Common myeloid progenitor, CD34-positive (primary cell): ENCODE measurements around the gene DOCK1.
A peak's percentile ranks its signal among the peaks of the same experiment; 100 is the strongest.

Experiments used
- CTCF ChIA-PET: fragments of 350-600 bp; sonication (Branson Sonifier 250); formaldehyde crosslinking; loops from one replicate; lab custom pipeline; 2021; ENCODE audit warnings: antibody characterized with exemption; lab: Charles Lee
- POLR2A ChIA-PET: fragments of 350-600 bp; sonication (Branson Sonifier 250); formaldehyde crosslinking; loops from one replicate; lab custom pipeline; 2021; ENCODE audit warnings: antibody characterized with exemption; lab: Charles Lee
- DNase-seq, 3 donors: peaks; one replicate each; pipeline versions ENCODE4 v3.0.0 to v3.0.0-alpha.2; 2013
- H3K27ac ChIP-seq, 2 experiments: 1 replicate in 1 of 2; 2 replicates in 1 of 2; pipeline ENCODE4 v1.7.0; 2013; ENCODE audit warnings: inconsistent platforms in 2 of 2, low read length in 2 of 2, mild to moderate bottlenecking in 2 of 2, low read depth in 1 of 2, moderate library complexity in 1 of 2; ENCODE audit not compliant: severe bottlenecking in 2 of 2, insufficient read depth in 1 of 2, poor library complexity in 1 of 2
- H3K27me3 ChIP-seq, 5 experiments: replicated peaks in 2 of 5; 1 replicate in 3 of 5; 2 replicates in 2 of 5; pipeline versions ENCODE4 v1.6.1 to v1.7.0; 2013; ENCODE audit warnings: low read length in 4 of 5, mild to moderate bottlenecking in 2 of 5, moderate library complexity in 2 of 5, inconsistent platforms in 1 of 5; ENCODE audit not compliant: insufficient read depth in 5 of 5, control insufficient read depth in 4 of 5
- H3K36me3 ChIP-seq, 4 experiments: 1 replicate in 2 of 4; 2 replicates in 2 of 4; pipeline versions ENCODE4 v1.6.1 to v1.7.0; 2013; ENCODE audit warnings: low read length in 3 of 4, control low read depth in 1 of 4, mild to moderate bottlenecking in 1 of 4; ENCODE audit not compliant: control insufficient read depth in 4 of 4, insufficient read depth in 4 of 4
- H3K4me1 ChIP-seq, 4 experiments: 1 replicate in 3 of 4; 2 replicates in 1 of 4; pipeline versions ENCODE4 v1.6.1 to v1.7.1; 2013; ENCODE audit warnings: low read length in 3 of 4, mild to moderate bottlenecking in 3 of 4, control low read depth in 1 of 4, inconsistent platforms in 1 of 4, moderate library complexity in 1 of 4; ENCODE audit not compliant: control insufficient read depth in 4 of 4, insufficient read depth in 4 of 4; ENCODE audit errors: control extremely low read depth in 1 of 4
- H3K4me3 ChIP-seq, 7 experiments: 1 replicate in 4 of 7; 2 replicates in 3 of 7; pipeline versions ENCODE4 v1.5.1 to v1.7.0; 2013; ENCODE audit warnings: mild to moderate bottlenecking in 7 of 7, low read length in 6 of 7, moderate library complexity in 6 of 7, inconsistent platforms in 2 of 7, low read depth in 2 of 7, control low read depth in 1 of 7; ENCODE audit not compliant: insufficient read depth in 4 of 7, control insufficient read depth in 1 of 7; ENCODE audit errors: extremely low read depth in 1 of 7
- H3K9me3 ChIP-seq, 5 experiments: 1 replicate in 4 of 5; 2 replicates in 1 of 5; pipeline versions ENCODE4 v1.6.1 to v1.7.1; 2013; ENCODE audit warnings: low read length in 4 of 5, mild to moderate bottlenecking in 2 of 5, inconsistent platforms in 1 of 5, low read depth in 1 of 5, moderate library complexity in 1 of 5; ENCODE audit not compliant: control insufficient read depth in 4 of 5, insufficient read depth in 2 of 5; ENCODE audit errors: control extremely low read depth in 1 of 5
- WGBS: methylation state at CpG from one replicate; pipeline ENCODE4 v1.1.5; 2013; ENCODE audit not compliant: insufficient coverage; 5-methylcytosine and 5-hydroxymethylcytosine counted together

The DOCK1 gene

GRCh38 chr10:127218658-127219057 is 313.4 kb downstream of the DOCK1 start:
- H3K27me3 ChIP-seq = no peaks in the 10 kb centered on the region
- H3K4me1 ChIP-seq = no peaks in the 10 kb centered on the region
- H3K9me3 ChIP-seq = peaks cover 0 to 2% (median 0%) of the 10 kb centered on the region in 5 experiments
- 92% methylated on average over 3 of the region's 3 CpGs for WGBS
- no peak overlapping the region for H3K4me3 ChIP-seq
- CTCF ChIA-PET = no interaction called here
- H3K27ac ChIP-seq = no peak overlapping the region
- no peaks in the 10 kb centered on the region for H3K36me3 ChIP-seq
- no peak for DNase-seq
- POLR2A ChIA-PET = no interaction called here

GRCh38 chr10:127221281-127221680 is 316.1 kb downstream of the DOCK1 start:
- POLR2A ChIA-PET = no interaction called here
- no peak overlapping the region for H3K4me3 ChIP-seq
- peaks cover 0 to 2% (median 0%) of the 10 kb centered on the region in 5 experiments for H3K9me3 ChIP-seq
- H3K27me3 ChIP-seq = no peaks in the 10 kb centered on the region
- no peaks in the 10 kb centered on the region for H3K36me3 ChIP-seq
- H3K4me1 ChIP-seq = no peaks in the 10 kb centered on the region
- CTCF ChIA-PET = interaction anchor here (1.3 to 1.6 kb wide), 2 partner anchors 8 to 13 kb away, joined by 3 to 5 read pairs; no protein-coding TSS in a partner anchor
- 86% methylated on average over 3 of the region's 3 CpGs for WGBS
- no peak overlapping the region for H3K27ac ChIP-seq
- DNase-seq = peak in 1 of 3 donors; percentile 3

GRCh38 chr10:127227027-127227426 is 321.8 kb downstream of the DOCK1 start:
- Histone ChIP-seq H3K27me3 (no peaks in the 10 kb centered on the region), H3K4me1 (no peaks in the 10 kb centered on the region), H3K4me3 (no peak overlapping the region), H3K36me3 (no peaks in the 10 kb centered on the region), H3K27ac (no peak overlapping the region), H3K9me3 (no peaks in the 10 kb centered on the region)
- no peak for DNase-seq
- POLR2A ChIA-PET = no interaction called here
- 98% methylated on average over 10 of the region's 10 CpGs for WGBS
- CTCF ChIA-PET = no interaction called here

GRCh38 chr10:127227663-127228062 is 322.4 kb downstream of the DOCK1 start:
- no peaks in the 10 kb centered on the region for H3K4me1 ChIP-seq
- DNase-seq = no peak
- ChIA-PET CTCF (no interaction called here), POLR2A (no interaction called here)
- WGBS = 100% methylated on average over 1 of the region's 1 CpG
- no peak overlapping the region for H3K27ac ChIP-seq
- H3K36me3 ChIP-seq = no peaks in the 10 kb centered on the region
- H3K4me3 ChIP-seq = no peak overlapping the region
- no peaks in the 10 kb centered on the region for H3K9me3 ChIP-seq
- H3K27me3 ChIP-seq = no peaks in the 10 kb centered on the region

DNA sequence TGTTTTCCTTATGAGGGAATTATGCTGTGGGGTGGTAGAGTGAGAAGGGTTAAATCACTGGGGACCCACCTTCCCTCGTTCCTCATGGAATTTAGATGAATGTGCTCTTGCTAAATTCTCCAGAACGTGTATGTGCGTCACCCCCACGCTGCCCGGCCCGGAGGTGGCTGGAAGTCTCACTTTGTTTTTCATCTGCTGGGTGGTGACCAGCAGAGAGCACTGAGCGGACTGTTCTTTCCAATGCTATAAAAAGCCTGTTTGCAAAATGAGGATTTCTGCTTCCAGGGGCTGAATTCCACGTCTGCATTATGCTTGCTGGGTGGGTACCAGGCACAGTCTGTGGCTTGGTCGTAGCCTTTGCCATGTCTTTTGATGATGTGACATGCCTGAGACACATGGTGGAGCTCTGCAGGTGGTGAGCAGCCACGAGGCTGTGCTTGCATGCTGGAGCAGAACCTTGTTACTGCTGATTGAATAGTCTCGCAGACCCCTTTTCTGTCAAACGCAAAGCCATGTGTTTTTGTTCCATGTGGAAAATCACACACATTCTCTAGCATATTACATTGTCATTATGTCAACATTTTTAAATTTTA is 323.1 kb downstream of the DOCK1 start:
- H3K27me3 ChIP-seq = no peaks in the 10 kb centered on the region
- POLR2A ChIA-PET = no interaction called here
- DNase-seq = no peak
- H3K4me1 ChIP-seq = no peaks in the 10 kb centered on the region
- no peak overlapping the region for H3K4me3 ChIP-seq
- H3K36me3 ChIP-seq = no peaks in the 10 kb centered on the region
- 97% methylated on average over 9 of the region's 12 CpGs for WGBS
- CTCF ChIA-PET = no interaction called here
- H3K9me3 ChIP-seq = no peaks in the 10 kb centered on the region
- no peak overlapping the region for H3K27ac ChIP-seq

- no peaks in the 10 kb centered on the region for H3K9me3 ChIP-seq
- POLR2A ChIA-PET = no interaction called here
- DNase-seq = no peak
- no peak overlapping the region for H3K4me3 ChIP-seq
- no peaks in the 10 kb centered on the region for H3K4me1 ChIP-seq
- no peak overlapping the region for H3K27ac ChIP-seq
- H3K27me3 ChIP-seq = no peaks in the 10 kb centered on the region
- H3K36me3 ChIP-seq = no peaks in the 10 kb centered on the region
- CTCF ChIA-PET = no interaction called here
- WGBS = no CpG with 5 or more reads among the region's 1 CpG
Observed at GRCh38 chr10:127234306-127234800, 329.1 kb downstream of the DOCK1 start.

- Histone ChIP-seq H3K27ac (no peak overlapping the region), H3K9me3 (no peaks in the 10 kb centered on the region), H3K27me3 (no peaks in the 10 kb centered on the region), H3K36me3 (no peaks in the 10 kb centered on the region), H3K4me1 (no peaks in the 10 kb centered on the region), H3K4me3 (no peak overlapping the region)
- DNase-seq = no peak
- ChIA-PET CTCF (no interaction called here), POLR2A (no interaction called here)
- WGBS = no CpG with 5 or more reads among the region's 3 CpGs
Observed at GRCh38 chr10:127236266-127236665, 331.0 kb downstream of the DOCK1 start.
